Umbilical cord (tissue), 2 donors: ENCODE measurements around the gene PLEKHA7. TPM values are rescaled to one million over a fixed set of nuclear protein-coding genes. Genes with fewer than 3 reads are reported as not detected.
"Not testable (repeated sequence)": the region's sequence is repeated elsewhere in the genome, so short reads cannot be mapped to it uniquely, and the experiment has no call there.

Source experiments
- DNase-seq: peaks from one replicate; pipeline ENCODE4 v3.0.0-alpha.2; 2015; ENCODE audit warnings: low spot score
- total RNA-seq: library from RNA; depleted of rRNA; stranded (reverse); fragments of >200 nt; gene quantifications from one replicate; pipeline ENCODE4 v1.2.3, GENCODE V29; 2014; ENCODE audit warnings: low replicate concordance; ENCODE audit not compliant: insufficient read depth

The PLEKHA7 gene
- total RNA-seq, 1 donor from 2014 or later, result 8.2 TPM

- no peak for DNase-seq
These were observed 36.8 kb downstream of the PLEKHA7 start for GRCh38 chr11:16977136-16977993.

- DNase-seq, result no peak
These were observed 37.8 kb downstream of the PLEKHA7 start for GRCh38 chr11:16976379-16976778.

GRCh38 chr11:16975906-16976305 is 38.3 kb downstream of the PLEKHA7 start:
- DNase-seq, result no peak

- no peak for DNase-seq
These were observed 40.8 kb downstream of the PLEKHA7 start for GRCh38 chr11:16973338-16973964.

- DNase-seq, result peak; percentile 89
These were observed 44.9 kb downstream of the PLEKHA7 start for GRCh38 chr11:16969010-16969999.

GRCh38 chr11:16968196-16968595 is 46.0 kb downstream of the PLEKHA7 start:
- no peak for DNase-seq

- no peak for DNase-seq
These were observed 47.1 kb downstream of the PLEKHA7 start for GRCh38 chr11:16966930-16967671.

- no peak for DNase-seq
These were observed 49.7 kb downstream of the PLEKHA7 start for GRCh38 chr11:16964501-16964900.

- DNase-seq, result no peak
These were observed 50.8 kb downstream of the PLEKHA7 start for GRCh38 chr11:16963316-16963876.

GRCh38 chr11:16962589-16962988 is 51.6 kb downstream of the PLEKHA7 start:
- DNase-seq, result not testable (repeated sequence)

GRCh38 chr11:16962146-16962545 is 52.1 kb downstream of the PLEKHA7 start:
- no peak for DNase-seq

- DNase-seq, result no peak
These were observed 54.0 kb downstream of the PLEKHA7 start for GRCh38 chr11:16960250-16960649.

- no peak for DNase-seq
These were observed 54.6 kb downstream of the PLEKHA7 start for GRCh38 chr11:16959602-16960001.

- no peak for DNase-seq
These were observed 55.4 kb downstream of the PLEKHA7 start for GRCh38 chr11:16958833-16959232.

- DNase-seq, result no peak
These were observed 57.6 kb downstream of the PLEKHA7 start for GRCh38 chr11:16956538-16957153.

- no peak for DNase-seq
These were observed 60.6 kb downstream of the PLEKHA7 start for GRCh38 chr11:16953663-16954062.

GRCh38 chr11:16946477-16947282 is 67.5 kb downstream of the PLEKHA7 start:
- no peak for DNase-seq

GRCh38 chr11:16945671-16946469 is 68.3 kb downstream of the PLEKHA7 start:
- peak; percentile 57 for DNase-seq

GRCh38 chr11:16942911-16943310 is 71.3 kb downstream of the PLEKHA7 start:
- DNase-seq, result no peak
